ENCODE data around the gene RAD51B.
A peak's percentile ranks its signal among the peaks of the same experiment; 100 is the strongest.

RAD51B gene

GRCh38 chr14:68504861-68505260, 685.3 kb downstream of the RAD51B start:
- no peak for DNase-seq (ENCODE audit: low read depth, low spot score)
- peaks cover 8% of the 10 kb centered on the region for H3K4me1 ChIP-seq (ENCODE audit: insufficient read depth, insufficient read length)
- H3K4me3 ChIP-seq (ENCODE audit: insufficient read length, low read depth) = no peak overlapping the region
- no peak overlapping the region for H3K9ac ChIP-seq (ENCODE audit: insufficient read length, low read depth)
- H3K36me3 ChIP-seq (ENCODE audit: insufficient read depth, insufficient read length, low read length) = no peaks in the 10 kb centered on the region
- no peak for TF ChIP-seq ZNF274 (IDR thresholded peaks at IDR 0.05; ENCODE audit: low read depth, low read length)
- no peak for TF ChIP-seq SUZ12 (IDR thresholded peaks at IDR 0.05; ENCODE audit: extremely low read depth, insufficient read depth, insufficient read length)
- no peak for TF ChIP-seq YY1 (IDR thresholded peaks at IDR 0.05; ENCODE audit: insufficient read depth, insufficient read length)
- no peaks in the 10 kb centered on the region for H3K27me3 ChIP-seq (ENCODE audit: insufficient read depth, insufficient read length)
- H3K9me3 ChIP-seq (ENCODE audit: insufficient read depth, low read length) = no peaks in the 10 kb centered on the region; the same call in 1 of the 2 replicates

- Histone ChIP-seq H3K9me3 (ENCODE audit: insufficient read depth, low read length) (no peaks in the 10 kb centered on the region; the same call in 1 of the 2 replicates), H3K9ac (ENCODE audit: insufficient read length, low read depth) (no peak overlapping the region), H3K27me3 (ENCODE audit: insufficient read depth, insufficient read length) (no peaks in the 10 kb centered on the region), H3K36me3 (ENCODE audit: insufficient read depth, insufficient read length, low read length) (no peaks in the 10 kb centered on the region), H3K4me3 (ENCODE audit: insufficient read length, low read depth) (no peak overlapping the region), H3K4me1 (ENCODE audit: insufficient read depth, insufficient read length) (peaks cover 8% of the 10 kb centered on the region)
- no peak for DNase-seq (ENCODE audit: low read depth, low spot score)
- TF ChIP-seq YY1 (IDR thresholded peaks at IDR 0.05; ENCODE audit: insufficient read depth, insufficient read length) = no peak
These were observed 686.6 kb downstream of the RAD51B start for GRCh38 chr14:68506021-68506644.

GRCh38 chr14:68506645-68507419, 687.3 kb downstream of the RAD51B start:
- H3K4me3 ChIP-seq (ENCODE audit: insufficient read length, low read depth) = no peak overlapping the region
- peaks cover 8% of the 10 kb centered on the region for H3K4me1 ChIP-seq (ENCODE audit: insufficient read depth, insufficient read length)
- no peaks in the 10 kb centered on the region for H3K27me3 ChIP-seq (ENCODE audit: insufficient read depth, insufficient read length)
- H3K9me3 ChIP-seq (ENCODE audit: insufficient read depth, low read length) = no peaks in the 10 kb centered on the region; the same call in 1 of the 2 replicates
- H3K36me3 ChIP-seq (ENCODE audit: insufficient read depth, insufficient read length, low read length) = no peaks in the 10 kb centered on the region
- no peak for DNase-seq (ENCODE audit: low read depth, low spot score)
- H3K9ac ChIP-seq (ENCODE audit: insufficient read length, low read depth) = no peak overlapping the region
- TF ChIP-seq ZNF274 (IDR thresholded peaks at IDR 0.05; ENCODE audit: low read depth, low read length) (no peak), YY1 (IDR thresholded peaks at IDR 0.05; ENCODE audit: insufficient read depth, insufficient read length) (no peak), SUZ12 (IDR thresholded peaks at IDR 0.05; ENCODE audit: extremely low read depth, insufficient read depth, insufficient read length) (no peak)

GRCh38 chr14:68507544-68508081, 688.0 kb downstream of the RAD51B start:
- Histone ChIP-seq H3K4me3 (ENCODE audit: insufficient read length, low read depth) (no peak overlapping the region), H3K9ac (ENCODE audit: insufficient read length, low read depth) (no peak overlapping the region), H3K36me3 (ENCODE audit: insufficient read depth, insufficient read length, low read length) (no peaks in the 10 kb centered on the region), H3K4me1 (ENCODE audit: insufficient read depth, insufficient read length) (peaks cover 6% of the 10 kb centered on the region), H3K9me3 (ENCODE audit: insufficient read depth, low read length) (no peaks in the 10 kb centered on the region; the same call in 1 of the 2 replicates), H3K27me3 (ENCODE audit: insufficient read depth, insufficient read length) (no peaks in the 10 kb centered on the region)
- DNase-seq (ENCODE audit: low read depth, low spot score) = no peak
- no peak for TF ChIP-seq ZNF274 (IDR thresholded peaks at IDR 0.05; ENCODE audit: low read depth, low read length)
- TF ChIP-seq SUZ12 (IDR thresholded peaks at IDR 0.05; ENCODE audit: extremely low read depth, insufficient read depth, insufficient read length) = no peak
- no peak for TF ChIP-seq YY1 (IDR thresholded peaks at IDR 0.05; ENCODE audit: insufficient read depth, insufficient read length)

GRCh38 chr14:68508581-68508980, 689.0 kb downstream of the RAD51B start:
- H3K27me3 ChIP-seq (ENCODE audit: insufficient read depth, insufficient read length) = no peaks in the 10 kb centered on the region

GRCh38 chr14:68509188-68509983, 689.8 kb downstream of the RAD51B start:
- Histone ChIP-seq H3K9ac (ENCODE audit: insufficient read length, low read depth) (no peak overlapping the region), H3K9me3 (ENCODE audit: insufficient read depth, low read length) (no peaks in the 10 kb centered on the region; the same call in 1 of the 2 replicates), H3K27me3 (ENCODE audit: insufficient read depth, insufficient read length) (no peaks in the 10 kb centered on the region), H3K4me1 (ENCODE audit: insufficient read depth, insufficient read length) (peaks cover 3% of the 10 kb centered on the region), H3K36me3 (ENCODE audit: insufficient read depth, insufficient read length, low read length) (no peaks in the 10 kb centered on the region), H3K4me3 (ENCODE audit: insufficient read length, low read depth) (no peak overlapping the region)
- TF ChIP-seq YY1 (IDR thresholded peaks at IDR 0.05; ENCODE audit: insufficient read depth, insufficient read length) = no peak
- no peak for TF ChIP-seq SUZ12 (IDR thresholded peaks at IDR 0.05; ENCODE audit: extremely low read depth, insufficient read depth, insufficient read length)
- no peak for TF ChIP-seq ZNF274 (IDR thresholded peaks at IDR 0.05; ENCODE audit: low read depth, low read length)
- no peak for DNase-seq (ENCODE audit: low read depth, low spot score)

More at GRCh38 chr14:68508581-68508980, 689.0 kb downstream of the RAD51B start:
- no peak overlapping the region for H3K9ac ChIP-seq (ENCODE audit: insufficient read length, low read depth)
- H3K36me3 ChIP-seq (ENCODE audit: insufficient read depth, insufficient read length, low read length) = no peaks in the 10 kb centered on the region
- H3K4me3 ChIP-seq (ENCODE audit: insufficient read length, low read depth) = no peak overlapping the region
- TF ChIP-seq SUZ12 (IDR thresholded peaks at IDR 0.05; ENCODE audit: extremely low read depth, insufficient read depth, insufficient read length) (no peak), ZNF274 (IDR thresholded peaks at IDR 0.05; ENCODE audit: low read depth, low read length) (peak; percentile 19; the same call in 1 of the 2 replicates)
- peaks cover 3% of the 10 kb centered on the region for H3K4me1 ChIP-seq (ENCODE audit: insufficient read depth, insufficient read length)
- no peaks in the 10 kb centered on the region; the same call in 1 of the 2 replicates for H3K9me3 ChIP-seq (ENCODE audit: insufficient read depth, low read length)
- DNase-seq (ENCODE audit: low read depth, low spot score) = no peak
